Hepatocyte (in vitro differentiated cells): Measurements from ENCODE around the gene FOXF2. TPM values are rescaled to one million over a fixed set of nuclear protein-coding genes. Genes with fewer than 3 reads are reported as not detected.
A peak's percentile ranks its signal among the peaks of the same experiment; 100 is the strongest.

ENCODE experiments used
- DNase-seq: peaks from one replicate; pipeline ENCODE4 v3.0.0-alpha.2; 2016; ENCODE audit warnings: low spot score
- H2AFZ ChIP-seq: fragments of 200-600 bp; sonication (generic); 2 replicates; pipeline ENCODE4 v1.6.0; 2016; ENCODE audit warnings: antibody characterized with exemption, mild to moderate bottlenecking
- H3K27ac ChIP-seq: fragments of 200-600 bp; sonication (generic); 2 replicates; pipeline ENCODE4 v1.5.1; 2016; ENCODE audit warnings: mild to moderate bottlenecking
- H3K27me3 ChIP-seq: fragments of 200-600 bp; sonication (generic); 2 replicates; pipeline ENCODE4 v1.6.1; 2016
- H3K36me3 ChIP-seq: fragments of 200-600 bp; sonication (generic); replicated peaks from 2 replicates; pipeline ENCODE4 v1.5.1; 2016; ENCODE audit warnings: low read depth; ENCODE audit not compliant: insufficient read depth
- H3K4me1 ChIP-seq: fragments of 200-600 bp; sonication (generic); 2 replicates; pipeline ENCODE4 v1.5.1; 2016; ENCODE audit warnings: mild to moderate bottlenecking, moderate library complexity; ENCODE audit not compliant: insufficient read depth
- H3K4me2 ChIP-seq: fragments of 200-600 bp; sonication (generic); 2 replicates; pipeline ENCODE4 v1.6.0; 2016
- H3K4me3 ChIP-seq: fragments of 200-600 bp; sonication (generic); 2 replicates; pipeline ENCODE4 v1.5.1; 2016; ENCODE audit warnings: mild to moderate bottlenecking
- H3K79me2 ChIP-seq: fragments of 200-600 bp; sonication (generic); 2 replicates; pipeline ENCODE4 v1.6.0; 2017; ENCODE audit warnings: mild to moderate bottlenecking
- H3K9me2 ChIP-seq: fragments of 200-600 bp; sonication (generic); replicated peaks from 2 replicates; pipeline ENCODE4 v1.6.0; 2017; ENCODE audit warnings: mild to moderate bottlenecking; ENCODE audit not compliant: insufficient read depth
- H3K9me3 ChIP-seq: fragments of 200-600 bp; sonication (generic); 2 replicates; pipeline ENCODE4 v1.5.1; 2016; ENCODE audit warnings: low read depth, mild to moderate bottlenecking
- H4K20me1 ChIP-seq: fragments of 200-600 bp; sonication (generic); 2 replicates; pipeline ENCODE4 v1.6.0; 2016; ENCODE audit warnings: mild to moderate bottlenecking; ENCODE audit not compliant: insufficient read depth, poor library complexity, severe bottlenecking
- EZH2 ChIP-seq: fragments of 200-600 bp; sonication (generic); IDR thresholded peaks from 2 replicates; pipeline ENCODE4 v1.6.1; 2016; ENCODE audit warnings: antibody characterized with exemption, mild to moderate bottlenecking, borderline replicate concordance
- EZH2phosphoT487 ChIP-seq: fragments of 200-600 bp; sonication (generic); IDR thresholded peaks from one replicate; pipeline ENCODE4 v1.6.1; 2018; ENCODE audit warnings: antibody characterized with exemption, mild to moderate bottlenecking, low read depth, moderate library complexity; ENCODE audit not compliant: unreplicated experiment, severe bottlenecking
- WGBS: methylation state at CpG from one replicate; pipeline ENCODE4 v1.1.6; 2016; ENCODE audit warnings: low lambda C conversion rate; ENCODE audit errors: missing lambda C conversion rate; 5-methylcytosine and 5-hydroxymethylcytosine counted together
- polyA plus RNA-seq: library from polyadenylated mRNA; unstranded; fragments of >200 nt; fragmentation: Nextera tagmentation; extraction: Ambion mirVana; gene quantifications from 2 replicates; pipeline ENCODE4 v1.2.1, GENCODE V29; 2016
- total RNA-seq: library from RNA; depleted of rRNA; stranded (reverse); fragments of >200 nt; gene quantifications from 2 replicates; pipeline ENCODE4 v1.2.3, GENCODE V29; 2014
- TF ChIP-seq, protein P1 (sequence below): fragments of 200-600 bp; sonication (generic); IDR thresholded peaks from 2 replicates; pipeline ENCODE4 v1.5.1; 2016; ENCODE audit warnings: antibody characterized with exemption, mild to moderate bottlenecking; ENCODE audit not compliant: poor library complexity

The FOXF2 gene
- total and polyA plus RNA-seq, 2 experiments from 2014 or later: 28.0 to 31.5 TPM

DNA sequence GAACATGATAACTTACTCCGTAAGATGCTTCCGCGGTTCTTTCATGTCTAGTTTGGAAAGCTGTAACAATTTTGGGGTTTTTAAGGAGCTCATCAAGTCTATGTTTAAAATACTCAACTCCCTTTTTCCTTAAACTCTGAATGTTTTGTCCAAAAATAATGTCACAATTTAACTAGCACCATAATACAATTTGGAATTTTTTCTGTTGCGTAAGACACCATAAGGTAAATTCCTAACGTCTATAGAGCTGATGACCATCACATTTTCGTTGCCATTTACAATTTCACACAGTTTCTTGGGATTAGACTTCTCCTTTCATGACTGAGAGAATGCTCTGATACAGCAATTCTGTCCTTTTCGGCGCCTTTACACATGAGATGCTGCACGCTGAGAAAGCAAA, 26.7 kb upstream of the FOXF2 start:
- H3K27ac ChIP-seq: no peak overlapping the region
- 92% methylated on average over 9 of the region's 9 CpGs for WGBS
- H3K4me1 ChIP-seq: peaks cover 6% of the 10 kb centered on the region
- H3K9me2 ChIP-seq: no peaks in the 10 kb centered on the region
- DNase-seq: no peak
- no peaks in the 10 kb centered on the region for H3K79me2 ChIP-seq
- no peak for TF ChIP-seq EZH2
- TF ChIP-seq, protein P1, sequence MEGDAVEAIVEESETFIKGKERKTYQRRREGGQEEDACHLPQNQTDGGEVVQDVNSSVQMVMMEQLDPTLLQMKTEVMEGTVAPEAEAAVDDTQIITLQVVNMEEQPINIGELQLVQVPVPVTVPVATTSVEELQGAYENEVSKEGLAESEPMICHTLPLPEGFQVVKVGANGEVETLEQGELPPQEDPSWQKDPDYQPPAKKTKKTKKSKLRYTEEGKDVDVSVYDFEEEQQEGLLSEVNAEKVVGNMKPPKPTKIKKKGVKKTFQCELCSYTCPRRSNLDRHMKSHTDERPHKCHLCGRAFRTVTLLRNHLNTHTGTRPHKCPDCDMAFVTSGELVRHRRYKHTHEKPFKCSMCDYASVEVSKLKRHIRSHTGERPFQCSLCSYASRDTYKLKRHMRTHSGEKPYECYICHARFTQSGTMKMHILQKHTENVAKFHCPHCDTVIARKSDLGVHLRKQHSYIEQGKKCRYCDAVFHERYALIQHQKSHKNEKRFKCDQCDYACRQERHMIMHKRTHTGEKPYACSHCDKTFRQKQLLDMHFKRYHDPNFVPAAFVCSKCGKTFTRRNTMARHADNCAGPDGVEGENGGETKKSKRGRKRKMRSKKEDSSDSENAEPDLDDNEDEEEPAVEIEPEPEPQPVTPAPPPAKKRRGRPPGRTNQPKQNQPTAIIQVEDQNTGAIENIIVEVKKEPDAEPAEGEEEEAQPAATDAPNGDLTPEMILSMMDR: no peak
- no peak for TF ChIP-seq EZH2phosphoT487
- H3K36me3 ChIP-seq: no peaks in the 10 kb centered on the region
- H3K4me2 ChIP-seq: no peak overlapping the region
- H2AFZ ChIP-seq: no peak overlapping the region
- H3K4me3 ChIP-seq: no peak overlapping the region
- H3K27me3 ChIP-seq: peaks cover 9% of the 10 kb centered on the region
- no peaks in the 10 kb centered on the region for H3K9me3 ChIP-seq
- H4K20me1 ChIP-seq: no peaks in the 10 kb centered on the region

DNA sequence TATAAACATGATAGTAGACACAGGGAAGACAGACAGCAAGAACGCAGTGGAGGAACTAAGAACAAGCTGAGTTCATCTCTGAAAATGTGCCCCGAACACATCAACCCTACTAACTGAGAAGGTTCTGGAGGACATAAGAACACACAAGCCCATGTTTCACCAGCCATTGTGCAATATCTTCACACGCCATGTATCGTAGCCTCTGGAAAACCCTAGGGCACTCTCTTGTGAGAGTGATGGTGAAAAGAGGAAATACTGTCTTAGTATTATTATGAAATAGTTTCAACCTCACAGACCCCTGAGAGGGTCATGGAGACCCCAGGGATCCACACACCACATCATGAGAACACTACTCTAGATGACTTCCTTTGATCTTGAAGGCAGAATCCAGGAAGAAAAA, 26.1 kb upstream of the FOXF2 start:
- peaks cover 9% of the 10 kb centered on the region for H3K27me3 ChIP-seq
- no peak overlapping the region for H3K4me3 ChIP-seq
- H2AFZ ChIP-seq: no peak overlapping the region
- H3K9me3 ChIP-seq: no peaks in the 10 kb centered on the region
- H4K20me1 ChIP-seq: no peaks in the 10 kb centered on the region
- H3K9me2 ChIP-seq: no peaks in the 10 kb centered on the region
- no peak for DNase-seq
- H3K4me2 ChIP-seq: no peak overlapping the region
- H3K79me2 ChIP-seq: no peaks in the 10 kb centered on the region
- no peak overlapping the region for H3K27ac ChIP-seq
- H3K4me1 ChIP-seq: peaks cover 6% of the 10 kb centered on the region
- no peak for TF ChIP-seq EZH2phosphoT487
- TF ChIP-seq EZH2: no peak
- WGBS: 94% methylated on average over 4 of the region's 4 CpGs
- H3K36me3 ChIP-seq: no peaks in the 10 kb centered on the region

DNA sequence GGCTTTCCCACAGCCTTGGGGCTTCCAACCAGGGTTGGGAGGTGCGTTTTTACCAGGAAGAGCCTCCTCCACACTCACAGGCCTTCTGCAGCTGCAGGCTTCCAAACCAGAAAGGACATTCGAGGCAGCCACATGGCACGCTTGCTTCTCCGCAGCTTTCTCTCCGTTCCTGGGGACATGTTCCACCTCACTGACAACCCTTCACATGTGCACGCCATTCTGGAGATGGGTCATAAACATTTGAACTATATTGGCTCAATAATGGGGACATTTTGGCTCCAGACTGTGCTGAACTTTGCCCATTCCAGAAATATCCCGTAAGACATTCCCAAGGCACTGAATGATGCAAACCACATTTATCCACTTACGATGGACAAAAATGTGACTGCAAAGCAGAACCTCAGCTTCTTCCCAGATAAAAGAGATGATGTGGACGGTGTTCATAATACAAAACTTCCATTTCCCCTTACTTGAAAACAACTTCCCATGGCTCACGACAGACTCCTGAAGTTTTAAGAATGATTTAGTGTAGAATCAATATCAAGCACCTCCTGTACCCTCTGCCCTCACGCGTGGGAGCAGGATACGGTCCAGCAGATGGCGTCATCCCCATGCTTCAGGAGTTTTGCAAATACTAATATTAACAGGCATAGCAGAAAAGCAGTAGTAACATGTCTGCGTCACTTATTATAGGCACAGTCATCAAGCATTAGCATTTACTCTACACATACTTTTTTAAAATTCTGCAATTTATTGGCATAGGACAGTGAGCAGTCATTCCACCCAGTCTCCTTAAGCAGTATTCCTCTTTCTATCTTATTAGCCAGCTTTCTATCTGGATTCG, 25.4 kb upstream of the FOXF2 start:
- 67% methylated on average over 16 of the region's 16 CpGs for WGBS
- H3K9me2 ChIP-seq: no peaks in the 10 kb centered on the region

DNA sequence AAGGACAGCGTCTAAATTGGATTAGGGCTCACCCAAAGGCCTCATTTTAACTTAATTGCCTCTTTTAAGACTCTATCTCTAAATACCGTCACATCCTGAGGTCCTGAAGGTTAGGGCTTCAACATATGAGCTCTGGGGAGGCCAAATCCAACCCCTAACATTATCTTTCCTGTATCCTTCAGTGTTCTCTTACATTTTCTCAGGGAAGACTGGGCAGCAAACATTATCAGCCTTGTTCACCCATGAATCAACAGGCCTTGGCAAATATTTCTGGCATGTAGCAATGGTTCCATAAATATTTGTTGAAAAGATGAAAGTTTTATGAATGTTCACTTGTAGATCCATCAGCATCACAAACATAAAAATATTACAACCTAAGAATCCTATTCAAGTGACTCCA, 24.6 kb upstream of the FOXF2 start:
- DNase-seq: no peak
- Histone ChIP-seq H3K9me2 (no peaks in the 10 kb centered on the region), H4K20me1 (no peaks in the 10 kb centered on the region), H3K4me3 (no peak overlapping the region), H3K27me3 (no peaks in the 10 kb centered on the region), H2AFZ (no peak overlapping the region), H3K27ac (peak overlapping the region; percentile 38), H3K36me3 (no peaks in the 10 kb centered on the region), H3K9me3 (no peaks in the 10 kb centered on the region), H3K79me2 (no peaks in the 10 kb centered on the region), H3K4me1 (peaks cover 6% of the 10 kb centered on the region), H3K4me2 (no peak overlapping the region)
- TF ChIP-seq EZH2: no peak
- TF ChIP-seq, protein P1: no peak
- no peak for TF ChIP-seq EZH2phosphoT487
- 59% methylated on average over 2 of the region's 2 CpGs for WGBS

More for the DNA sequence above, 25.4 kb upstream of the FOXF2 start:
- H3K4me1 ChIP-seq: peaks cover 6% of the 10 kb centered on the region
- H3K4me2 ChIP-seq: no peak overlapping the region
- TF ChIP-seq, protein P1: peak; percentile 31
- TF ChIP-seq EZH2phosphoT487: no peak
- H3K27me3 ChIP-seq: peaks cover 6% of the 10 kb centered on the region
- H3K36me3 ChIP-seq: no peaks in the 10 kb centered on the region
- H2AFZ ChIP-seq: no peak overlapping the region
- H3K4me3 ChIP-seq: no peak overlapping the region
- no peaks in the 10 kb centered on the region for H3K9me3 ChIP-seq
- H4K20me1 ChIP-seq: no peaks in the 10 kb centered on the region
- no peak for DNase-seq
- peak overlapping the region; percentile 38 for H3K27ac ChIP-seq
- no peaks in the 10 kb centered on the region for H3K79me2 ChIP-seq
